A549 treated with AZD9567 at 1 μM for 4 hours (cell line): ENCODE results near the gene MED10. TPM values are rescaled to one million over a fixed set of nuclear protein-coding genes. Genes with fewer than 3 reads are reported as not detected.

Source experiments
- total RNA-seq: library from RNA; stranded (reverse); fragments of 200-300 nt; extraction: Qiagen RNA extraction; gene quantifications from 5 replicates; pipeline ENCODE4 v1.2.3, GENCODE V29; 2022; ENCODE audit not compliant: insufficient read depth

The MED10 gene
- total RNA-seq, result 69.4 to 125 TPM (median 76.9 TPM) in 5 replicates

GRCh38 chr5:6377905-6378765 is at the start of gene MED10:
MED10 (minus strand) TSS chr5:6378547; CDS start chr5:6378483, 64 bp downstream.

Other genes starting within 250 kb of the MED10 start
- 0.74 to 1.8 TPM (median 1.6 TPM) in 5 replicates for gene UBE2QL1, start 70.3 kb upstream of the MED10 start, total RNA-seq